Measurements from ENCODE around the gene OPCML.

GRCh38 chr11:133204158-133204557, 328.1 kb downstream of the OPCML start:
- no peak for TF ChIP-seq EZH2 (optimal IDR thresholded peaks at IDR 0.05; ENCODE audit: low read depth, low read length)
- TF ChIP-seq CTCF (IDR thresholded peaks at IDR 0.05; ENCODE audit: low read length), result no peak
